ENCODE results near the gene NCAM2.

The NCAM2 gene

DNA sequence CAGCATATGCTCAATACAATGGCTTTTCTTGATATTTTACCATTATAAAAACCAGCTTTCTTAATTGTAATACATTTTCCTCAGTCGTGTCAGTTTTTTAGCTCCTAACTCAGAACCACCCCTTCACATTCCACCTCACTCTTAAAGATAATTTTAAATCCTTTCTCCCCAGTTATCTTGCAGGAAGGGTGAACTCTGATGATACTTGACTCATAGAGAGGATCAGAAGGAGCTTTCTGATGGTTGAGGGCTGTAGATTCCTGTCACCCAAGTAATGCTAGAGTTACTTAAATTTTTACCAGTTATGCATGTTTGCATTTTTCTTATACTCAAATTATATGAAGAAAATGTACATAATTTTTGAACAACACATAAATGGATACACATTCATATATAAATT is 233.7 kb downstream of the NCAM2 start:
- DNase-seq: peak; percentile 7

DNA sequence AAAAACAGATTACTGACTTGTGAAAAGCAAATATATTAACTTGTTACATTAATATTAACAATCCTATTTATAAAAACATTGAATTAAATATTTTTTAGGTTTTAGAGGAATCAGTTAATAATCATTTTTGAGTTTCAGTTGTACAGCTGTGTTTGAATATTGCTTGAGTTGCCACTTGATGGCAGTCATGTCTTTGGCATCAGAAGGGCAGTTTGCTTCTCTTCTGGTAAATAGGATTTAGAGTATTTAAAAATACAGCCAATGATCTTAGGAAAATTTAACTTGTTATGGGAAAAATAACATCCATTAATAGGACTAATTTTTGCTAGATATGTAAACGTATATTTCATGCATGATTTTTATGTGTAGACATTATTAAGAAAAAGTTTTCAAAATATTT is 234.1 kb downstream of the NCAM2 start:
- peak; percentile 48 for DNase-seq

DNA sequence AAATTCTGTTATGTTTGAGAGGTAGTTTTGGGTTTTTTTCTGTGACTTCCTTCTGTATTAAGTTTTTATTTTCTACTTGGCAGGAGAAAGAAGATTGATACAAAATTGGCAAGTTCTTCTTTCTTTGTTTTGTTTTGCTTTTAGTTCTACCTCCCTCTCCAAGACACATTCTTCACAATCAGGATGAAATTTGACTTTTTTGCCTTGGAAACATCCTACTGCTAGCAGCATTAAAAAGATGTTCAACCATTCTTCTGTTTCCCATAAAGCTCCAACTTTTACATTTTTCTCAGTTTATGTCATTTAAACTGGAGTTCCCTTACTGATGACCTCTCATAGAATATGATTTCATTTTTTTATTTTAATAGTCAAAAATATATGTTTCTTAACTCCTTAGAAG is 234.8 kb downstream of the NCAM2 start:
- no peak for DNase-seq

DNA sequence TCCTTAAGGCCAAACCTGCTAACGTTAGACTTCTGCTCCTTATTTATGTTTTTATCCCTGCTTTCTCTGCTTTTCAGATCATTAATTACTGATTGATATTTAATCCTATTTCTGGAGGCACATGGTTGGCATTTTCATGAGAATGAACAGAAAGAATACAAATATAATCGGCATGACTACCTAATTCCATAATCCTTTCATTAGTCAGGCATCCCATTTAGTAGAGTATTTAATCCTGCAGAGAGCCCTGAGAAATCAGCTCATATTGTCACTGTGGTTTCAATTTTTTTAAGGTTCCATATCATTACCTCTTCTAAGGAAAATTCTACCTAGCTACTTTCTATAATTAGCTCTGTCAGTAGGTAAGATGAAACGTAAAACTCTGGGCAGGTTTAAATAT is 238.8 kb downstream of the NCAM2 start:
- DNase-seq: no peak

DNA sequence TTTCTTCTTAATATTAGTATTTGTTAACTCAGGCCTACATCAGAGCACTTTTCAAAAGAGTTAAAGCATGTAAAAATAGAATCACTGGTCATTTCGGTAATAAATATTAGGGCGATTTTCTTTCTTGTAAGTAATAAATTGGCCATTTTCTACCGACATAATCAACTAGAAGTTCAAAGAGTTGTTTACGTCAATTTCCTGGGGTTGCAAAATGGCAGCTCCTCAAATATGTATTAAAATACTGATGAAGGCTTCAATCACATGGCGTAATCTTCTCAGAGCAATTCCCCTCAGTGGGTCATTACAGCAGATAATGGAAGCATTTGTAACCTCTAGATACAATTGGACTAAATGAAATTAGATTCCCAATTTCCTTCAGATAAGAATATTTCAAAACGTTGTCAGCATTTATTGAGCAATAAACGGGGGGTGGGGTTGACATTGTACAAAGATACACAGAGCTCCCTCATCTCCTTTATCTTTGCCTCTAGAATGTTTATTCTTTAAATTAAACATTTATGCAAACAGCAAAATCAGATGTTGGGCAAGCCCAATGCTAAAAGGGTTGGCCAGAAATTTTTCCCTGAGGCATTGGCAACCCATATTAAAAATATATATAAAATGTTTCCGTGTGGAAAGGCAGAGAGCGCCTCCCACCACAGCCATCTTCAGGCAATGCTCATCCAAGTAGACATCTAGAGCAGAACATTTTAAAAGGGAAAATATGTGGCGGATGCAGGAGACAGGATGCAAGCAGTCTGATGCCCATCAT is 240.6 kb downstream of the NCAM2 start:
- no peak for DNase-seq

DNA sequence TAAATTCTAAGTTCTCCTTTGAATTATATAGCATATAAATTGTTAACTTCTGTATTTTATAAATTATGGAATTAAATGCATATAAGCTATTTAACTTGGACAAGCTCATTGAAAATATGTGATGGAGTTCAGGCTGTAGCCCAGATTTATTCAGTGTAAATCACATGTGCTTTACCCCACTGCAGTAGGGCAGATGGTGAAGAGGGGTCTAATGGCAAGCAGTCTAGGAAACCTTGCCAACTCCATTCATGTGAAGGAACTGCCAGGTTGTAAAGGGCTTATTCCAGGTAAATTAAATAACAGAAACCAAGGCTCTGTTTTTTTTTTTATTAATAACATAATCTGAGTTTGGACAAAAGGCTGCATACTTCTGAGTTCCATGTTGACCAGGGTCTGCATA is 243.2 kb downstream of the NCAM2 start:
- DNase-seq: no peak

DNA sequence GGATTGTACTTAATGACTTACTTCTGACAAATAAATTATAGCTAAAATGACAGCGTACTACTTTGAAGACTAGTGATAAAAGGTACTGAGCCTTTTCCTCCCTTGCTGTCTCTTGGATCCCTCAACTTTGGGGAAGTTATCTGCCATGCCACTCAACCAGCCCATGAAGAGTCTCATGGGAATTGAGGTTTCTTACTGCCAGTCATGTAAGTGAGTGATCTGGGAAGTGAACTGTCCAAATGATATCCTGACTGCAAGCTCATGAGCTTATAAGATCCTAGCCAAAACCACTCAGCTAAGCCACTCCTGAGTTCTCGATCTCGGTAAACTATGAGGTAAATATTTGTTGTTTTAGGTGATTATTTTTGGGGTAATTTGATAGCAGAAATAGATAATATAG is 247.8 kb downstream of the NCAM2 start:
- no peak for DNase-seq

DNA sequence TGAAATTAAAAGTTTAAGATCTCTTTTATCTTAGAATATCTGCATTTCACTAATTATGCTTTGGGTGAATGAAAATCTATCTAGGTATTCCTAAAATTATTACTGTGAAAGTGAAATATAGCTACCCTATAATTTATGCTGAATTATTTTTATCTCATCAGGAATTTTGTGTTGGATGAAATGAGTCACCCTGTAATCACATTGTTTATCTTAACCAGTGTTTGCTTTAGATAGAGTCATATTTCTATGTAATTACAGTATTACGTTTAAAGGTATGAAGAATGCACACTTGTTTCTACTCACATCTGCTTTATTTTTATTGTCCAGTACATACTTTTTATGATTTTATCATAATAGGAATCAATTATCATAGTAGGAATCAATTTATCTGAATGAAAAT is 249.2 kb downstream of the NCAM2 start:
- DNase-seq: no peak

DNA sequence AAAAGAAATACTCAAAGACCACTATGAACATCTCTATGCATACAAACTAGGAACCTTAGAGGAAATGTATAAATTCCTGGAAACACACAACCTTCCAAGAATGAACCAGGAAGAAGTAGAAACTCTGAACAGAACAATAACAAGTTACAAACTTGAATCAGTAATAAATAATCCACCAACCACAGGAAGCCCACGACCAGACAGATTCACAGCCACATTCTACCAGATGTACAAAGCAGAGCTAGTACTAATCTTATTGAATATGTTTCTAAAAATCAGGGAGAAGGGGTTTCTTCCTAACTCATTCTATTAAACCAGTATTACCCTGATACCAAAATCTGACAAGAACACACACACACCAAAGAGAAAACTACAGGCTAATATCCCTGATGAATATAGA is 263.8 kb downstream of the NCAM2 start:
- DNase-seq: no peak

DNA sequence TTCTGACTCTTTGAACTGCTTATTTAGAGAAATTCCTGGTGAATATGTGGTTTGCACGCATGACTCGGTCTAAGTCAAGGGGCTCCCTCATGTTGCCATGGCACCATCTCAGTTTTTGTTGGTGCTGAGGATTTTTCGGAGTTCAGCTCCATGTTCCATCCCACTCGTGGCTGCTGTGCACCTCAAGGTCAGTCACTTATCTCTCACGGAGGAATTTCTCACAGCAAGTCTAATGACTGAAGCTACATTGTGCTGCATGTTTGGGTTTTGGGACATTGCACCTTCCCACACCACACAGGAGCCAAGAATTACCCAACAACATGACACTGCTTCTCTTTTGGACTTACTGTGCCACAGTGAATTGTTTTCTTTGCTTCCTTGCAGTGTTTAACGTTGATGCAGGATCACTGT is 269.9 kb downstream of the NCAM2 start:
- peak; percentile 8 for DNase-seq

DNA sequence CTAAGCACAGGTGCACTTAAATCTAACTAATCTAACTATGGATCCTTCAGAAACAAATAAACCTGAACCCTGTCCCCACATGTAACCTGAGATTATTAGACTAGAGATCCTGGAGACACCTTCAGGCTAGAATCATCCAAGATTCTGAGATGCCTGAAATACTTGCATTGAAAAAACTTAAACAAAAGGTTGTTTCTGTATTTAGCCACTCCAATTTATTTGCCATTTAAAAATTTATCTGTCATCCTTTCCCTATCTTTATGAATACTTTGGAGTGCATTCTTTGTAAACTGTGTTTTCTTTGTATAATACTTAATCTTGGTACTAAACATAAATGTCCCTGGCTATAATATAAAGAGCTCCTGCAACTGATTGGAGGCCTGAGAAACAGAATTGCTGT is 270.7 kb downstream of the NCAM2 start:
- DNase-seq: no peak

DNA sequence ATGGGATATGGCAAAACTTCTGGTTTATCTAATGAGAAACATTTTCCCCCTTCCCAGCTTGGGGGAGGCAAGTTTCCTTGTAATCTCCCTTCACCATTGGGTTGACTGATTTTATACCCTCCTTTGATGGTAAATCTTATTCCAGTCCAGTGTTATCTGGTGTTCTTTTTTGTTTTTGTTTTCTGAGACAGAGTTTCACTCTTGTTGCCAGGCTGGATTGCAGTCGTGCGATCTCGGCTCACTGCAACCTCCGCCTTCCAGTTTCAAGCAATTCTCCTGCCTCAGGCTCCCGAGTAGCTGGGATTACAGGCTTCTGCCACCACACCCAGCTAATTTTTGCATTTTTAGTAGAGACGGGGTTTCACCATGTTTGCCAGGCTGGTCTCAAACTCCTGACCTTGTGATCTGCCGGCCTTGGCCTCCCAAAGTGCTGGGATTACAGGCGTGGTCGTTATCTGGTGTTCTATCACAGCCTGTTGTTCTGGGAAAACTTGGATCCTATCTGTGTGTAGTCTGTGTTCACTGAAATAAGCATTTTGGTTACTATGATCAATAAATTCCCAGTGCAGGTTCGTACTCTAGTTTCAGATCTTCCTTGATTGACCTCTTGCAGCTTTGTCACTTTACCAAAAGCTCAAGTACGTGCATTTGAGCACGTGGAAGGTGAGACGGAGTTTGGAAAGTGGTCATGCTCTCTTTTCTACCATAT is 281.1 kb downstream of the NCAM2 start:
- DNase-seq: no peak

DNA sequence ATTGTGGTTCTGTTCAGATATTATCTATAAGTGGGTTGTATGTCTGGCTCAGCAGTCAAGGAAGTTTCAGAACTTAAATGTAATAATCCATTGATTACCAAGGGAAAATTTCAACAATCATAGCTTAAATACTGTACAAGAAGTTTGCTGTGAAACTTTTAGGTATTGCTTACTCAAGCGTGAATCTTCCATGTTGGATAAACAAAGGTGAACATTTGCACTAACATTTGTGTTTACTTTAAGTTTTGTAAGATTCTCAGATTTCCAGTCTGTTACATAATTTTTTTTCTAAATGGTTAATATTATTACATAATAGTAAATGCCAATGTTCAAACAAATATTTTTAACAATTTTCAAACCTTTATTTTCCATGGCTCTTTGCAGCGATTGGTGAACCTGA is 285.6 kb downstream of the NCAM2 start:
- DNase-seq: no peak

DNA sequence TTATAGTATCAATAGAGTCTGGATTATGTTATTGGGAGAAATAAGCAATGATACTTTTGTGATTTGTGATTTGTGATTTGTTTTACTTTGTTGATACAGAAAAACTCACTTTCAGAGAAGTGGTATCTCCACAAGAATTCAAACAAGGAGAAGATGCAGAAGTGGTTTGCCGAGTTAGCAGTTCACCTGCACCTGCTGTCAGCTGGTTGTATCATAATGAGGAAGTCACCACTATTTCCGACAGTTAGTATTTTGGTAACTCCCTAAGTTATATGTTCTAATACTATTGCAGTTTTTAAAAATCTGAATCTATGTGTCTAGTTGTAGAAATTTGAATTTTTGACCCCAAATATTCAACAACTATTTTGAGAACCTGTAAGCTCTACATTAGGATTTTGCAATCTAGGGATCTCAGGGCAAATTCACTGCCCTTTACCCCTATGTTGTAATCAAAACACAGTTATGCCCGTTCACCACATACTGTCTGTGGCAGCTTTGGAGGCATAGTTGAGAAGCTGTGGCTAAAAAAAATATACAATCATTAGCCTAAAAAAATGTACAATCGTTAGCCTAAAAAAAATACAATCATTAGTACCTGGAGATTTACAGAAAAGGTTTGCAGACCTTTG is 288.1 kb downstream of the NCAM2 start:
- no peak for DNase-seq

DNA sequence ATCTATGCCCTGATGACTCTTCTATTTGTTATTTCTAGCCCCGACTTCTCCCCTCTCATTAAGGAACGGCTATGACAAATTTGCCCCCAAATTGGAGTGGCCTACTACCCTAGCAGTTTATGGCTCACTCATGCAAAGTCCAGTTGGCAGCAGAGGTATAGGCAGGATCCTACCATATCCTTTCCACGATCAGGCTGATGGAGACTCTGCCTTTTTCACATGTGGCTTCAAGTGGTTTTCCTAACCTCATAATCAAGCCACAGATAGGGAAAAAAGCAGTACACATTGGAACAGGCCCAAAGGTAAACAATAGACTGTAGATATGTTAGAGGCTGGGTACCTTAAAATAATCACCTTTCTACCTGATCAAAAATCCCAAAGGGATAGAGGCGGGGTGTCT is 292.5 kb downstream of the NCAM2 start:
- no peak for DNase-seq

DNA sequence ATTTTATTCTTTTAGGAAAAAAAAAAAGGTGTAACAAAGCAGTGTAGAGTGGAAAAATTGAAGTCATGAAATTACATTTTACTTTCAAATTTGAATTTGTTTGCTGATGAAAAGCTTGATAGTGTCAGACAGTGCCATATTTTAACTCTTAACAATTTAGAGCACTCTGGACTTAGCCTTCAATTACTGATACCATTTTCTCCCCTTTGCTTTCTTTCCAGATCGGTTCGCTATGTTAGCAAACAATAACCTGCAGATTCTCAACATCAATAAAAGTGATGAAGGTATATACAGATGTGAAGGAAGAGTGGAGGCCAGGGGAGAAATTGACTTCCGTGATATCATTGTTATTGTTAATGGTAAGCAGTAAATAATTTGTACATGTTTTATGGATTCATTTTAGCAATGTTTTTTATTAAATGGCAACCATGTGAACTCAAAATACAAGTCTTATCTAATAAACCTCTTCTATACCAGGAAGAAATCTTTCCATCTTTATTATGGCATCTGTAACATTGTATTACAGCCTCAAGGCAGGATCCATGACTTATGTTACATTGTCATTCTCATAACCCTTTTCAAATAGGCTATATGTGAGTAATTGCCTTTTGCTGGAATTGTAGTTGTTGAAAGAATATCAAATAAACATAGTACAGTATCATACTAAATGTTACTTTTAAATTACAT is 293.8 kb downstream of the NCAM2 start:
- no peak for DNase-seq

DNA sequence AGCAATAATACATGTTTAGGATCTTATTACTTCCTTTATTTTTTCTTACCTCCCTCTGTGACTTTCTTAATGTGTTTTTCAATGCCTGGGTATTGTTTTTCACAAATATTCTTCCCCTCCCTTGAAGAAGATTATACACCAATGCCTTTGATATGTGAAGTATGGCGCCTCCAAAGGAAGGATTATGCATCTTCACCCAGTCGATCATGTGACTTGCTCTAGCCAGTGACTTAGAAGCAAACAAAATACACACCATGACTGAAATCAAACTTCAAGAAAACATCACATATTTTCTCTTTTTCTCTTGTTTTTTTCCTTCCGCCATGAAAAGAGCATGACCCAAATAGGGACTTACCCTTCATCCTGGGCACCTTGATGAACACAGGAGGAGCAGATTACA is 297.1 kb downstream of the NCAM2 start:
- DNase-seq: no peak

DNA sequence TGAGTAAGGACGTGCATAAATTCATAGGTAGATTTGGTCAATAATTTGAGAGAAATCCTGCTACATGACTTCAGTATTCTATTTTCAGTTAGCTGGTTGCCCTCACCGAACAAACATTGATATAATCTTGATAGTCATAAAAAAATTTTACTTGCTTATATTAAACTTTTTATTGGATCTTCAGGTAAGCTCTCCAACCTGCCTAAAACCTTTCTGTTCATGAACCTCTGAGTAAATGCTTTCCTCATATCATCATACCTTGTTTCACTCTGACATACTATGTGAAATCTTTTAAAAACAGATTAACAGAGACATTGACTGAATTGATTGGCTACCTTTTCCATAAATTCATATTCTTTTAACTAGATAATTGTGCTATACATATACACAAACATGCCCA is 299.0 kb downstream of the NCAM2 start:
- no peak for DNase-seq

DNA sequence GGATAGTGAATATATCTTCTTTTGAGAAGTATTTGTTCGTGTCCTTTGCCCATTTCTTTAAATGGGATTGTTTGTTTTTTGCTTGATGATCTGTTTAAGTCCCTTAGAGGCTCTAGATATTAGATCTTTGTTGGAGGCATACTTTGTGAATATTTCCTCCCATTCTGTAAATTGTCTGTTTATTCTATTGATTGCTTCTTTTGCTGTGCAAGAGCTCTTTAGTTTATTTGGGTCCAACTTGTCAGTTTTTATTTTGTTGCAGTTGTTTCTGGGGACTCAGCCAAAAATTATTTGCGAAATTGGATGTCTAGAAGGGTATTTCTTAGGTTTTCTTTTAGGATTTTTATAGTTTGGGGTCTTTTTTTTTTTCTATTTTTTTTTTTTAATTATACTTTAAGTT is 302.8 kb downstream of the NCAM2 start:
- no peak for DNase-seq

DNA sequence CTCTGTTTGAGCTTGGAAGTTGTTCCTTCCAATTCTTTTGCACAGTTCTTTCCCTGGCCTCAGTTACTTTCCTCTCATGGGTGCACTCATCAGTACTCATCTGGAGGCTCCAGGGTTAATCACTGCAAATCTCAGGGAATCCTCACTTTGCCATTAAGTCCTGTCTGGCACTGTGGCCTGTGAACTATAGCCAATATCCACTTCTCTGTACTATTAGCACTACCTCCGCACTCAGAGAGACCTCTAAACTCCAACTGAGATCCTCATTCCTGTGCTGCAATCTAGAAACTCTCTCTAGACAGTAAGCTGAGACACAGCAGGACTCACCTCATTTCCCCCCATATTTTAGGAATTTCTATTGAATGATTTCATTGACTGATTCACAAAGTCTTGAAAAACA is 311.3 kb downstream of the NCAM2 start:
- no peak for DNase-seq

DNA sequence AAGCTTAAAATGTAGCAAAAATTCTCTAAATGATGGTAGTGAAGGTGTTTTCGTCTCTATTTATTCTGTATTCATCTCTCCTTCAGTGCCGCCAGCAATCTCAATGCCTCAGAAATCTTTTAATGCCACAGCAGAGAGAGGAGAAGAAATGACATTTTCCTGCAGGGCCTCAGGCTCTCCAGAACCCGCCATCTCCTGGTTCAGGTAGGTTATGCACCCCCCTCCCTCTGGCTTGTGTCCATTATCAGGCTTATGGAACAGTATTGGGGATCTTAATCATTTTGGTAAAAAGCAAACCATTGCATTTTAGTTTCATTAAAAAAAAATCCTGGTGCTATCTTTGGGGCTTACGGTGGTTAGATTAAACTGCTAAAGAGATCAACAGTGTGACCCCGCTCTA is 326.1 kb downstream of the NCAM2 start:
- no peak for DNase-seq

DNA sequence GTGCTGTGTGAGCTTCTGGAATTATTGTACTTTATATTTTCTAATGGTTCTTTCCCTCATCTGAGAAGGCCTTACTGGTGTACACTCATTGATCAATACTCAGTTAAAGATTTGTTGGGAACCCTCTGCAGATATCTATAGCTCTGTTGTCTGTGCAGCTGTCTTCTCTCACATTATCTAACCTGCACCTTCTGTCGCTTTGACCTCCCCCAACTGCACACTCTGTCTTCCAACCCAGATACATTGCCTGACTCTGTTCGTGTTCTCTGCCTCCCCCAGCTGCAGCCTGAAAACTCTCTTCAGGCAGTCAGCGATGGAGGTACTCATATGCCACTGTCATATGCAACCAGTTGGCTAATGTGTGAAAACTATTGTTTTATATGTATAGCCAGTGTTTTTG is 334.3 kb downstream of the NCAM2 start:
- no peak for DNase-seq

DNA sequence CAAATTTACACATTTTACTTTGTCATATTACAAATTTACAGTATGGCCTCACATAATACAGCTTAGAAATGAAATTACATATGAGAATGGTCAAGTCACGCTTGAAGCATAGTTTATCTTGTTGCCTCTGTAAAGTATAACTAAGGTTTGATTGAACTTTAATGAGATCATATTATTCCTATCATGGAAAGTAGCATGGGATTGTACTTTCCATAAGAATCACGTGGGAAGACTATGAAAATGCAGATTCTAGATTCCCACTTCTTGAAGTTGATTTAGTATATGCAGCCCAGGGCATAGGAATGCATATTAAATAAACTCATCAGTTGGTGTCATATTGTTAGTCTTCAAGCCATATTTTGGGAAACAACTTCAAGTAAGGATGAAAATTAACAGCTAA is 342.8 kb downstream of the NCAM2 start:
- no peak for DNase-seq

DNA sequence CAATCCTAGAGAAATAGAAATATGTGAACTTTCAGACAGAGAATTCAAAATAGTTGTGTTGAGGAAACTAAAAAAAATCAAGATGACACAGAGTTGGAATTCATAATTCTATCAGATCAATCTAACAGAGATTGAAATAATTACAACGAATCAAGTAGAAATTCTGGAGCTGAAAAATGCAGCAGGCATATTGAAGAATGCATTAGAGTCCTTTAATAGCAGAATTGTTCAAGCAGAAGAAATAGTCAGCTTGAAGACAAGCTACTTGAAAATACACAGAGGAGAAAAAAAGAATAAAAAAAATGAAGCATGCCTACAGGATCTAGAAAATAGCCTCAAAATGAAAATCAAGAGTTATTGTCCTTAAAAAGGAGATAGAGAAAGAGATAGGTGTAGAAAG is 347.1 kb downstream of the NCAM2 start:
- DNase-seq: no peak

Data from fibroblast of skin of right biceps (primary cell).